Transverse colon (tissue), 4 donors: Measurements from ENCODE around the gene CCDC167. TPM values are rescaled to one million over a fixed set of nuclear protein-coding genes. Genes with fewer than 3 reads are reported as not detected.

Experiments used
- DNase-seq: peaks from one replicate; pipeline ENCODE4 v3.0.0-alpha.2; 2019
- H3K27ac ChIP-seq, 4 donors: fragments of 200-600 bp; sonication (generic); 2 replicates each; pipeline ENCODE4 v1.5.1; 2016 to 2018; ENCODE audit warnings: inconsistent platforms in 4 of 4
- H3K27me3 ChIP-seq: fragments of 200-600 bp; sonication (generic); 2 replicates; pipeline ENCODE4 v1.5.1; 2017; ENCODE audit warnings: inconsistent platforms
- H3K36me3 ChIP-seq, 4 donors: fragments of 200-600 bp; sonication (generic); 2 replicates each; pipeline ENCODE4 v1.5.1; 2017 to 2019; ENCODE audit warnings: inconsistent platforms in 4 of 4
- H3K4me1 ChIP-seq, 4 donors: fragments of 200-600 bp; sonication (generic); 2 replicates each; pipeline ENCODE4 v1.5.1; 2017 to 2020; ENCODE audit warnings: inconsistent platforms in 4 of 4
- H3K4me3 ChIP-seq, 4 donors: fragments of 200-600 bp; sonication (generic); 1 replicate in 1 of 4; 2 replicates in 3 of 4; pipeline versions ENCODE4 v1.5.1 to v1.6.1; 2017 to 2019; ENCODE audit warnings: inconsistent platforms in 4 of 4
- H3K9me3 ChIP-seq, 2 donors: fragments of 200-600 bp; sonication (generic); 2 replicates each; pipeline ENCODE4 v1.5.1; 2017 to 2019; ENCODE audit warnings: inconsistent platforms in 2 of 2
- CTCF ChIP-seq, 5 experiments: fragments of 200-600 bp in 3 of 5; fragments of 450-650 bp in 2 of 5; sonication (generic) in 3 of 5; IDR thresholded peaks; 1 replicate in 2 of 5; 2 replicates in 3 of 5; pipeline ENCODE4 v1.5.1; 2016 to 2017; ENCODE audit warnings: antibody characterized with exemption in 5 of 5, inconsistent platforms in 3 of 5, mild to moderate bottlenecking in 2 of 5, moderate library complexity in 1 of 5
- EP300 ChIP-seq: sonication (generic); formaldehyde crosslinking; IDR thresholded peaks from one replicate; pipeline ENCODE4 v1.6.1; 2017; ENCODE audit warnings: antibody characterized with exemption, low read depth
- POLR2A ChIP-seq: fragments of 450-650 bp; IDR thresholded peaks from one replicate; pipeline ENCODE4 v1.6.1; 2016; ENCODE audit warnings: antibody characterized with exemption, mild to moderate bottlenecking, moderate library complexity
- POLR2AphosphoS5 ChIP-seq, 3 donors: sonication (generic); formaldehyde crosslinking; IDR thresholded peaks; one replicate each; pipeline ENCODE4 v1.6.1; 2016; ENCODE audit warnings: antibody characterized with exemption in 3 of 3
- WGBS, 2 donors: methylation state at CpG; one replicate each; pipeline ENCODE4 v1.1.5; 2018; ENCODE audit warnings: low coverage in 1 of 2; 5-methylcytosine and 5-hydroxymethylcytosine counted together
- in situ Hi-C, 4 donors: fragments of 200-750 bp; cut with MboI; loops; one replicate each; pipeline versions ENCODE4 v1.15.0 to v1.15.1; 2017; ENCODE audit warnings: low sequenced_read_pairs in 3 of 4, low pct_ligation_motif_present in 1 of 4, low pct_unique_long_range_greater_than_20kb in 1 of 4
- intact Hi-C: fragments of 100-400 bp; cut with DNase I; formaldehyde crosslinking; loops from one replicate; pipeline ENCODE4 v1.15.1; 2023; ENCODE audit warnings: low total_unique reads
- total RNA-seq, 4 donors: library from RNA; depleted of rRNA; stranded (reverse); fragments of >200 nt; gene quantifications; one replicate each; pipeline ENCODE4 v1.1.0, GENCODE V29; 2016

The CCDC167 gene
- total RNA-seq, 4 donors from 2014 or later = 16.9 to 21.8 TPM; not detected in 2

GRCh38 chr6:37540029-37540352, 40.3 kb upstream of the CCDC167 start:
- no peak for DNase-seq
- intact Hi-C loops (no loop called here), in situ Hi-C loops (no loop called here)
- Histone ChIP-seq H3K27ac (no peak overlapping the region), H3K36me3 (no peaks in the 10 kb centered on the region), H3K4me3 (no peak overlapping the region), H3K4me1 (peaks cover 0 to 15% (median 13%) of the 10 kb centered on the region in 4 donors), H3K27me3 (peaks cover 35% of the 10 kb centered on the region), H3K9me3 (no peaks in the 10 kb centered on the region)
- TF ChIP-seq POLR2A = no peak
- TF ChIP-seq CTCF (IDR thresholded peaks at IDR 0.05) = no peak
- TF ChIP-seq POLR2AphosphoS5 (IDR thresholded peaks at IDR 0.05) = no peak
- TF ChIP-seq EP300 = no peak
- 44 to 88% methylated on average over 4 of the region's 4 CpGs for WGBS, 2 donors

DNA sequence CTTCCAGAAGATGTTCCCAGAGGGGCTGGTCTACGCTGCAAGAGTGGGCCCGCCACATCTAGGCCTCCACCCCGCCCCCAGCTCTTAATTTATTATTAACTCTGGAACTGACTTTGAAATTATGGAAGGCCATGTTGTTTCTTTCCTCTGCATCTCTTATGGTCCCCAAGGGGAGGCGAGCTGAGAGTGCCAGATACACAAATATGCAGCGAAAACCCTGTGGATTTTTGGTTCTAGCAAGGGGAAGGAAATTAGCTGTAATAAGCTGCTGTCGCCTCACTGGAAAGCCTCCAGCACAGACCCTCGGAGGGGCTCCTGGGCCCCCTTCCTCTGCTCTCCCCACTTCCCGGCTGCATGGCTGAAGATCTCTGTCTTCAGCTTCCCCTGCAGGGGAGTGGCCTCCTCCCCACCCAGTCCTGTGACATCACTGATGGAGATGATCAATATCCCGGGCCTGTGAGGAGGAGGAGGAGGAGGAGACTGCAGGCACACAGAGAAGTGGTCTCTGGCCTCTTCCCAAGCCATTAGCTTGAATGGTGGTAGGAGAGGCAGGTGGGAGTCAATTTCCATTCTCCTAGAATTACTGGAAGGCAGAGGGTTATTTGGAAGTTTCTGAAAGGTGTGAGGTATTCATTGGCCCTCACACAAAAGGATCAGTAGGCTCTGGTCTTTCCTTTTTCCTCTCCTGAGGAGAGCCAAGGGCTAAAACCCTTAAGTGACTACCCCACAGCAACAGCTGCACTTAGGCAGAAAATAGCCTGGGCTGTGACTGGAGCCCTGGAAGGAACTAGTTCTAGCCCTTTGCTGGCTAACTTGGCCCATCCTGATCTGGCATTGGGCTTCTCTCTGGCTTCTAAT, 39.7 kb upstream of the CCDC167 start:
- intact Hi-C loops = no loop called here
- in situ Hi-C loops = no loop called here
- 79% methylated on average over 9 of the region's 9 CpGs; no CpG with 5 or more reads in 1 of the 2 donors for WGBS, 2 donors
- peaks cover 41% of the 10 kb centered on the region for H3K27me3 ChIP-seq
- no peaks in the 10 kb centered on the region for H3K9me3 ChIP-seq
- no peak overlapping the region for H3K4me3 ChIP-seq
- H3K4me1 ChIP-seq = peaks cover 0 to 15% (median 13%) of the 10 kb centered on the region in 4 donors
- TF ChIP-seq POLR2A = no peak
- no peak overlapping the region for H3K27ac ChIP-seq
- no peaks in the 10 kb centered on the region for H3K36me3 ChIP-seq
- no peak for DNase-seq

- Histone ChIP-seq H3K4me3 (no peak overlapping the region), H3K27me3 (peaks cover 54% of the 10 kb centered on the region), H3K27ac (no peak overlapping the region), H3K9me3 (no peaks in the 10 kb centered on the region), H3K36me3 (no peaks in the 10 kb centered on the region), H3K4me1 (peaks cover 0 to 15% (median 13%) of the 10 kb centered on the region in 4 donors)
- 82% methylated on average over 6 of the region's 6 CpGs; no CpG with 5 or more reads in 1 of the 2 donors for WGBS, 2 donors
- DNase-seq = no peak
- intact Hi-C loops (no loop called here), in situ Hi-C loops (no loop called here)
- TF ChIP-seq CTCF (IDR thresholded peaks at IDR 0.05) (no peak), POLR2A (no peak), POLR2AphosphoS5 (IDR thresholded peaks at IDR 0.05) (no peak), EP300 (no peak)
Observed at GRCh38 chr6:37538107-37538506, 38.4 kb upstream of the CCDC167 start.

- DNase-seq = no peak
- in situ Hi-C loops = no loop called here
- TF ChIP-seq EP300 = no peak
- no peak for TF ChIP-seq POLR2A
- no peak for TF ChIP-seq CTCF (IDR thresholded peaks at IDR 0.05)
- no peak for TF ChIP-seq POLR2AphosphoS5 (IDR thresholded peaks at IDR 0.05)
- 63% methylated on average over 5 of the region's 5 CpGs; no CpG with 5 or more reads in 1 of the 2 donors for WGBS, 2 donors
- Histone ChIP-seq H3K27ac (no peak overlapping the region), H3K4me1 (peaks cover 0 to 15% (median 13%) of the 10 kb centered on the region in 4 donors), H3K36me3 (no peaks in the 10 kb centered on the region), H3K27me3 (peaks cover 59% of the 10 kb centered on the region), H3K9me3 (no peaks in the 10 kb centered on the region), H3K4me3 (no peak overlapping the region)
- intact Hi-C loops = no loop called here
Observed at GRCh38 chr6:37537548-37537947, 37.9 kb upstream of the CCDC167 start.
